HEK293 (cell line): Measurements from ENCODE around the gene HAAO.

Source experiments
- KLF8 ChIP-seq: fragments of 450-650 bp; formaldehyde crosslinking; IDR thresholded peaks from 2 replicates; pipeline ENCODE4 v1.5.1; 2016; ENCODE audit warnings: missing biosample characterization, missing genetic modification characterization
- MYNN ChIP-seq: fragments of 450-650 bp; formaldehyde crosslinking; IDR thresholded peaks from 2 replicates; pipeline ENCODE4 v1.5.1; 2016; ENCODE audit warnings: missing biosample characterization, missing genetic modification characterization, borderline replicate concordance
- REST ChIP-seq: fragments of 450-650 bp; formaldehyde crosslinking; IDR thresholded peaks from 2 replicates; pipeline ENCODE4 v1.5.1; 2016; ENCODE audit warnings: missing biosample characterization, missing genetic modification characterization
- SALL2 ChIP-seq: fragments of 450-650 bp; formaldehyde crosslinking; IDR thresholded peaks from 2 replicates; pipeline ENCODE4 v1.5.0; 2017; ENCODE audit warnings: missing biosample characterization, mild to moderate bottlenecking, missing genetic modification characterization, borderline replicate concordance
- SP2 ChIP-seq: fragments of 450-650 bp; formaldehyde crosslinking; IDR thresholded peaks from 2 replicates; pipeline ENCODE4 v1.5.1; 2016; ENCODE audit warnings: missing biosample characterization, missing genetic modification characterization
- ZNF202 ChIP-seq: fragments of 450-650 bp; formaldehyde crosslinking; IDR thresholded peaks from 2 replicates; pipeline ENCODE4 v1.5.1; 2016; ENCODE audit warnings: missing biosample characterization, missing genetic modification characterization, borderline replicate concordance
- TF ChIP-seq, protein P1 (sequence below): fragments of 450-650 bp; formaldehyde crosslinking; IDR thresholded peaks from 2 replicates; pipeline ENCODE4 v1.5.1; 2016; ENCODE audit warnings: missing biosample characterization, missing genetic modification characterization
- TF ChIP-seq, protein P2 (sequence below): fragments of 450-650 bp; formaldehyde crosslinking; conservative IDR thresholded peaks from 2 replicates; pipeline ENCODE4 v1.5.1; 2016; ENCODE audit warnings: low read depth, missing biosample characterization, missing genetic modification characterization

DNA sequence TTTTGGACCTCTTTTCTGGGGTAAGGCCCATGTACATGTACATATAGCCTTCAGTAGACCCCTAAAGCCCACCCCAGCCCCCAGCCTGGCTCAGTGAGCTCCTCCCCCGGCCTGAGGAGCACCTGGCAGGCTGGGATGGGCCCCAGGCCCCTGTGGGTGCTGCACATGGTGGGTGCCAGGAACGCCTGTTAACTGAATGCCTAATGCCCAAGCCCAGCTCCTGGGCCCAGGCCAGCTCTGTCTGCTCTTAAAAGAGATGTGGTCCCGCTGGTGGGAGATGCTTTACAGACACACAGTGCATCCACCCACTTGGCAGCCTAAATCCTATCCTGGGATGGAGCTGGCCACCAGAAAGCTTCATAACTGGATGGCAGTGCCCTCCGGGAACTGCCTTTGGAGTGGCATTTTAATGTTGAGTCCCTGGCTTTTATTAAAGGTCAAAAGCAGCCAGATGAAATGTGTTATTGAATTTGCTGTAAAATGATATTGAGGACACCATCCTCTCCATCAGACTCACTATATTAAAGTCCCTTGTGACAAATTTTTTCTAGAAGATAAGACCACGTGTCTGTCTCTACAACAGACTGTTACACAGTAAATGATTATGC lies 20.7 kb downstream of the HAAO start:
- TF ChIP-seq SALL2 (tag by site-specific recombination), result no peak
- TF ChIP-seq, protein P1, sequence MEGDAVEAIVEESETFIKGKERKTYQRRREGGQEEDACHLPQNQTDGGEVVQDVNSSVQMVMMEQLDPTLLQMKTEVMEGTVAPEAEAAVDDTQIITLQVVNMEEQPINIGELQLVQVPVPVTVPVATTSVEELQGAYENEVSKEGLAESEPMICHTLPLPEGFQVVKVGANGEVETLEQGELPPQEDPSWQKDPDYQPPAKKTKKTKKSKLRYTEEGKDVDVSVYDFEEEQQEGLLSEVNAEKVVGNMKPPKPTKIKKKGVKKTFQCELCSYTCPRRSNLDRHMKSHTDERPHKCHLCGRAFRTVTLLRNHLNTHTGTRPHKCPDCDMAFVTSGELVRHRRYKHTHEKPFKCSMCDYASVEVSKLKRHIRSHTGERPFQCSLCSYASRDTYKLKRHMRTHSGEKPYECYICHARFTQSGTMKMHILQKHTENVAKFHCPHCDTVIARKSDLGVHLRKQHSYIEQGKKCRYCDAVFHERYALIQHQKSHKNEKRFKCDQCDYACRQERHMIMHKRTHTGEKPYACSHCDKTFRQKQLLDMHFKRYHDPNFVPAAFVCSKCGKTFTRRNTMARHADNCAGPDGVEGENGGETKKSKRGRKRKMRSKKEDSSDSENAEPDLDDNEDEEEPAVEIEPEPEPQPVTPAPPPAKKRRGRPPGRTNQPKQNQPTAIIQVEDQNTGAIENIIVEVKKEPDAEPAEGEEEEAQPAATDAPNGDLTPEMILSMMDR (tag by site-specific recombination), result no peak
- TF ChIP-seq KLF8 (tag by site-specific recombination), result no peak
- TF ChIP-seq REST (tag by site-specific recombination), result no peak
- TF ChIP-seq, protein P2, sequence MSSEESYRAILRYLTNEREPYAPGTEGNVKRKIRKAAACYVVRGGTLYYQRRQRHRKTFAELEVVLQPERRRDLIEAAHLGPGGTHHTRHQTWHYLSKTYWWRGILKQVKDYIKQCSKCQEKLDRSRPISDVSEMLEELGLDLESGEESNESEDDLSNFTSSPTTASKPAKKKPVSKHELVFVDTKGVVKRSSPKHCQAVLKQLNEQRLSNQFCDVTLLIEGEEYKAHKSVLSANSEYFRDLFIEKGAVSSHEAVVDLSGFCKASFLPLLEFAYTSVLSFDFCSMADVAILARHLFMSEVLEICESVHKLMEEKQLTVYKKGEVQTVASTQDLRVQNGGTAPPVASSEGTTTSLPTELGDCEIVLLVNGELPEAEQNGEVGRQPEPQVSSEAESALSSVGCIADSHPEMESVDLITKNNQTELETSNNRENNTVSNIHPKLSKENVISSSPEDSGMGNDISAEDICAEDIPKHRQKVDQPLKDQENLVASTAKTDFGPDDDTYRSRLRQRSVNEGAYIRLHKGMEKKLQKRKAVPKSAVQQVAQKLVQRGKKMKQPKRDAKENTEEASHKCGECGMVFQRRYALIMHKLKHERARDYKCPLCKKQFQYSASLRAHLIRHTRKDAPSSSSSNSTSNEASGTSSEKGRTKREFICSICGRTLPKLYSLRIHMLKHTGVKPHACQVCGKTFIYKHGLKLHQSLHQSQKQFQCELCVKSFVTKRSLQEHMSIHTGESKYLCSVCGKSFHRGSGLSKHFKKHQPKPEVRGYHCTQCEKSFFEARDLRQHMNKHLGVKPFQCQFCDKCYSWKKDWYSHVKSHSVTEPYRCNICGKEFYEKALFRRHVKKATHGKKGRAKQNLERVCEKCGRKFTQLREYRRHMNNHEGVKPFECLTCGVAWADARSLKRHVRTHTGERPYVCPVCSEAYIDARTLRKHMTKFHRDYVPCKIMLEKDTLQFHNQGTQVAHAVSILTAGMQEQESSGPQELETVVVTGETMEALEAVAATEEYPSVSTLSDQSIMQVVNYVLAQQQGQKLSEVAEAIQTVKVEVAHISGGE (tag by site-specific recombination), result no peak
- no peak for TF ChIP-seq ZNF202 (tag by site-specific recombination)
- no peak for TF ChIP-seq SP2
- no peak for TF ChIP-seq MYNN
